Activated T-cell treated with anti-CD3 and anti-CD28 coated beads, Interleukin-2, amount 50 U/mL, for 1 hour (primary cell): ENCODE data around the gene ZFP62.

Experiments
- DNase-seq: peaks from one replicate; pipeline ENCODE4 v3.0.0-alpha.2; 2020

Gene ZFP62

GRCh38 chr5:180866985-180867384, 5.9 kb upstream of the ZFP62 start:
- no peak for DNase-seq

GRCh38 chr5:180865981-180866695, 5.1 kb upstream of the ZFP62 start:
- no peak for DNase-seq

- DNase-seq = no peak
Observed at GRCh38 chr5:180862645-180863044, 1.6 kb upstream of the ZFP62 start.

- peak; percentile 60 for DNase-seq
Observed at GRCh38 chr5:180860273-180860886, 696 bp downstream of the ZFP62 start.

- no peak for DNase-seq
Observed at GRCh38 chr5:180858586-180858985, 2.5 kb downstream of the ZFP62 start.

- DNase-seq = no peak
Observed at GRCh38 chr5:180853848-180854176, 7.3 kb downstream of the ZFP62 start.

GRCh38 chr5:180853121-180853847, 7.8 kb downstream of the ZFP62 start:
- DNase-seq = no peak

- no peak for DNase-seq
Observed at GRCh38 chr5:180852495-180852894, 8.6 kb downstream of the ZFP62 start.

- no peak for DNase-seq
Observed at GRCh38 chr5:180850434-180851078, 10.5 kb downstream of the ZFP62 start.

- no peak for DNase-seq
Observed at GRCh38 chr5:180849827-180850226, 11.2 kb downstream of the ZFP62 start.

- DNase-seq = no peak
Observed at GRCh38 chr5:180848878-180849277, 12.2 kb downstream of the ZFP62 start.

- no peak for DNase-seq
Observed at GRCh38 chr5:180848265-180848664, 12.8 kb downstream of the ZFP62 start.

- DNase-seq = no peak
Observed at GRCh38 chr5:180847026-180847425, 14.1 kb downstream of the ZFP62 start.

GRCh38 chr5:180844858-180845257, 16.2 kb downstream of the ZFP62 start:
- no peak for DNase-seq

- no peak for DNase-seq
Observed at GRCh38 chr5:180844432-180844831, 16.6 kb downstream of the ZFP62 start.

- no peak for DNase-seq
Observed at GRCh38 chr5:180839935-180840334, 21.1 kb downstream of the ZFP62 start.

GRCh38 chr5:180839227-180839626, 21.8 kb downstream of the ZFP62 start:
- DNase-seq = no peak

- no peak for DNase-seq
Observed at GRCh38 chr5:180837478-180837877, 23.6 kb downstream of the ZFP62 start.

- peak; percentile 46 for DNase-seq
Observed at GRCh38 chr5:180832638-180833068, 28.4 kb downstream of the ZFP62 start.

GRCh38 chr5:180831139-180832093, 29.7 kb downstream of the ZFP62 start:
- DNase-seq = peak; percentile 86

GRCh38 chr5:180830253-180831138, 30.6 kb downstream of the ZFP62 start:
- DNase-seq = peak; percentile 77
